GM12801 (cell line): ENCODE results near the gene BAX.

Experiments used
- TF ChIP-seq, protein P1 (sequence below): IDR thresholded peaks from one replicate; pipeline ENCODE4 v1.5.1; 2011; ENCODE audit warnings: control low read depth; ENCODE audit not compliant: insufficient read length; ENCODE audit errors: extremely low read depth

The BAX gene

DNA sequence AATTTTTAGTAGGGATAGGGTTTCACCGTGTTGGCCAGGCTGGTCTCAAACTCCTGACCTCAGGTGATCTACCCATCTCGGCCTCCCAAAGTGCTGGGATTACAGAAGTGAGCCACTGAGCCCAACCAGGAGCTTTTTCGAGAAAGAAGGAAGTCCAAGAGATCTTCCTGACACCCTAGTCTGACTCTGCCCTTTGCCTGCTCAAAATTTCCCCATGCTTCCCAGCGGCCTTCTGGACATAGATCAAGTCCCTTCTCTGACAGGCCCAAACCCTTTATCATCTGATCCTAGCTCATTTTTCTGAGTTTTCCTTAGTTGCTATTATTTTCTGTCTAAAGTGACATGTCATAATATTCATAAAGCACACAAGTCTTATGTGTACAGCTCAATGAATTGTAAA lies 1.5 kb upstream of the BAX start:
- TF ChIP-seq, protein P1, sequence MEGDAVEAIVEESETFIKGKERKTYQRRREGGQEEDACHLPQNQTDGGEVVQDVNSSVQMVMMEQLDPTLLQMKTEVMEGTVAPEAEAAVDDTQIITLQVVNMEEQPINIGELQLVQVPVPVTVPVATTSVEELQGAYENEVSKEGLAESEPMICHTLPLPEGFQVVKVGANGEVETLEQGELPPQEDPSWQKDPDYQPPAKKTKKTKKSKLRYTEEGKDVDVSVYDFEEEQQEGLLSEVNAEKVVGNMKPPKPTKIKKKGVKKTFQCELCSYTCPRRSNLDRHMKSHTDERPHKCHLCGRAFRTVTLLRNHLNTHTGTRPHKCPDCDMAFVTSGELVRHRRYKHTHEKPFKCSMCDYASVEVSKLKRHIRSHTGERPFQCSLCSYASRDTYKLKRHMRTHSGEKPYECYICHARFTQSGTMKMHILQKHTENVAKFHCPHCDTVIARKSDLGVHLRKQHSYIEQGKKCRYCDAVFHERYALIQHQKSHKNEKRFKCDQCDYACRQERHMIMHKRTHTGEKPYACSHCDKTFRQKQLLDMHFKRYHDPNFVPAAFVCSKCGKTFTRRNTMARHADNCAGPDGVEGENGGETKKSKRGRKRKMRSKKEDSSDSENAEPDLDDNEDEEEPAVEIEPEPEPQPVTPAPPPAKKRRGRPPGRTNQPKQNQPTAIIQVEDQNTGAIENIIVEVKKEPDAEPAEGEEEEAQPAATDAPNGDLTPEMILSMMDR = no peak

DNA sequence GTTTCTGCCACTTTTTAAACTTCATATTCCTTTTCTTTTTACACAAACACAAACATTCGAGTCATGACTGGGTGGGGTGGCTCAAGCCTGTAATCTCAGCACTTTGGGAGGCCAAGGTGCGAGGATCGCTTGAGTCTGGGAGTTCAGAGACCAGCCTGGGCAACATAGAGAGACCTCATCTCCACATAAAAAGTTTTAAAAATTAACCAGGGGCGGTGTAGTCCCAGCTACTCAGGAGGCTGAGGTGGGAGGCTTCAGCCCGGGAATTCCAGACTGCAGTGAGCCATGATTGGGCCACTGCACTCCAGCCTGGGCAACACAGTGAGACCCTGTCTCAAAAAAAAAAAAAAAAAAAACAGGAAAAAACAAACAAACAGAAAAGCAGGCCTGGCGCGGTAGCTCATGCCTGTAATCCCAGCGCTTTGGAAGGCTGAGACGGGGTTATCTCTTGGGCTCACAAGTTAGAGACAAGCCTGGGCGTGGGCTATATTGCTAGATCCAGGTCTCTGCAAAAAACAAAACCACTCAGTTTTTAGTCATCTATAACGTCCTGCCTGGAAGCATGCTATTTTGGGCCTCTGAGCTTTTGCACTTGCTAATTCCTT lies 583 bp upstream of the BAX start:
- TF ChIP-seq, protein P1 = no peak

DNA sequence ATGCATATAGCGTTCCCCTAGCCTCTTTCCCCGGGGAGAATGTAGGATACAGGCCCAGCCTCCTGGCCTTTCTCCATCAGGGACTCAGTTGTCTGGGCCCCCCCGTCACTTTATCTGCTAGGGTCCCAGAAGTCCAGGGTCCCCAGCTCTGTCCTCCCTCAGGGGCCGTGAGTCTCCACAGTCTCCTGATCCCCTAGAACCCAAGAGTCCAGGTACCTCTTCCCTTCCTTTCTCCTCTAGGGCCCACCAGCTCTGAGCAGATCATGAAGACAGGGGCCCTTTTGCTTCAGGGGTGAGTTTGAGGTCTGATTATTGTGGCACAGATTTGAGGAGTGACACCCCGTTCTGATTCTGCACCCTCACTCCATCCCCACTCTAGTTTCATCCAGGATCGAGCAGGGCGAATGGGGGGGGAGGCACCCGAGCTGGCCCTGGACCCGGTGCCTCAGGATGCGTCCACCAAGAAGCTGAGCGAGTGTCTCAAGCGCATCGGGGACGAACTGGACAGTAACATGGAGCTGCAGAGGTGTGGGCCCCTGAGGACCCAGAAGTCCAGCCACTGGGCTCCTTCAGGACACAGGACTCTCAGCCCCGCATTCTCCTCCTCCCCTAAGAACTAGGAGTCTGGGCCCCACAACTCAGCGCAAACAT lies 758 bp downstream of the BAX start:
- TF ChIP-seq, protein P1 = no peak

DNA sequence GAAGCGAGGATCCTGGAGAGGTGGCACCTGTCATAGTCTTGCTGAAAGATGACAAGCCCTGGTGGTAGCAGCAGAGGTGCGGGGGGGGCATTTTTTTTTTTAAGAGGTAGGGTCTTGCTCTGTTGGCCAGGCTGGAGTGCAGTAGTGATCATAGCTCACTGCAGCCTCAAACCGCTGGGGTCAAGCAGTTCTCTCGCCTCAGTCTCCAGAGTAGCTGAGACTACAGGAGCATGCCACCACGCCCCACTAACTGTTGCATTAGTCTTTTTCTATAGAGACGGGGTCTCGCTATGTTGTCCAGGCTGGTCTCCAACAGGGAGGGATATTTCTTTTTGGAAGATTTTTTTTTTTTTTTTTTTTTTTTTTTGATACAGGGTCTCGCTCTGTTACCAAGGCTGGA lies 3.3 kb downstream of the BAX start:
- TF ChIP-seq, protein P1 = no peak

GRCh38 chr19:48959341-48960239 lies 4.9 kb downstream of the BAX start:
- TF ChIP-seq, protein P1 = no peak

- TF ChIP-seq, protein P1 = no peak
These were observed 6.5 kb downstream of the BAX start for GRCh38 chr19:48961051-48961649.

GRCh38 chr19:48961673-48962028 lies 7.0 kb downstream of the BAX start:
- TF ChIP-seq, protein P1 = no peak
